Endothelial cell of hepatic sinusoid (primary cell): ENCODE results near the gene RFC3.
"Not testable (repeated sequence)": the region's sequence is repeated elsewhere in the genome, so short reads cannot be mapped to it uniquely, and the experiment has no call there.

Experiments used
- in situ Hi-C: cut with HindIII; loops from 2 replicates; pipeline ENCODE4 v1.10.0; 2017; ENCODE audit warnings: low sequenced_read_pairs

The RFC3 gene

GRCh38 chr13:33817901-33818706, at the start of gene RFC3:
RFC3 (plus strand) TSS chr13:33818149; CDS start chr13:33818179, 30 bp downstream.
- in situ Hi-C loops, result no loop called here

GRCh38 chr13:33771296-33771695, 46.7 kb upstream of the RFC3 start:
- in situ Hi-C loops, result no loop called here

GRCh38 chr13:33773790-33774462, 44.0 kb upstream of the RFC3 start:
- in situ Hi-C loops, result no loop called here

GRCh38 chr13:33775339-33776108, 42.4 kb upstream of the RFC3 start:
- in situ Hi-C loops, result no loop called here

- in situ Hi-C loops, result no loop called here
Measured at GRCh38 chr13:33776239-33776881, 41.6 kb upstream of the RFC3 start.

GRCh38 chr13:33782631-33783030, 35.3 kb upstream of the RFC3 start:
- in situ Hi-C loops, result no loop called here

GRCh38 chr13:33783212-33783611, 34.7 kb upstream of the RFC3 start:
- in situ Hi-C loops, result not testable (repeated sequence)

GRCh38 chr13:33784738-33785137, 33.2 kb upstream of the RFC3 start:
- in situ Hi-C loops, result no loop called here

- in situ Hi-C loops, result no loop called here
Measured at GRCh38 chr13:33785384-33785783, 32.6 kb upstream of the RFC3 start.

GRCh38 chr13:33787051-33787591, 30.8 kb upstream of the RFC3 start:
- in situ Hi-C loops, result no loop called here

GRCh38 chr13:33789066-33789606, 28.8 kb upstream of the RFC3 start:
- in situ Hi-C loops, result no loop called here

GRCh38 chr13:33789739-33790138, 28.2 kb upstream of the RFC3 start:
- in situ Hi-C loops, result no loop called here

GRCh38 chr13:33793726-33794125, 24.2 kb upstream of the RFC3 start:
- in situ Hi-C loops, result no loop called here

- in situ Hi-C loops, result no loop called here
Measured at GRCh38 chr13:33794576-33794975, 23.4 kb upstream of the RFC3 start.

GRCh38 chr13:33796095-33796494, 21.9 kb upstream of the RFC3 start:
- in situ Hi-C loops, result no loop called here

GRCh38 chr13:33797622-33798021, 20.3 kb upstream of the RFC3 start:
- in situ Hi-C loops, result no loop called here

- in situ Hi-C loops, result no loop called here
Measured at GRCh38 chr13:33798023-33798422, 19.9 kb upstream of the RFC3 start.

GRCh38 chr13:33799950-33800592, 17.9 kb upstream of the RFC3 start:
- in situ Hi-C loops, result no loop called here

GRCh38 chr13:33800646-33801186, 17.2 kb upstream of the RFC3 start:
- in situ Hi-C loops, result no loop called here
